HG03378 (cell line): ENCODE data around the gene MRPL42.
A peak's percentile ranks its signal among the peaks of the same experiment; 100 is the strongest.
"Not testable (repeated sequence)": the region's sequence is repeated elsewhere in the genome, so short reads cannot be mapped to it uniquely, and the experiment has no call there.

Source experiments
- ATAC-seq: cut with Tn5 transposase; IDR thresholded peaks from one replicate; pipeline ENCODE4 v1.9.1; 2021; ENCODE audit warnings: mild to moderate bottlenecking, moderate library complexity; ENCODE audit not compliant: unreplicated experiment

Gene MRPL42

GRCh38 chr12:93497456-93497855 is 30.1 kb downstream of the MRPL42 start:
- ATAC-seq = no peak

- not testable (repeated sequence) for ATAC-seq
These were observed 31.5 kb downstream of the MRPL42 start for GRCh38 chr12:93498813-93499212.

GRCh38 chr12:93500201-93500600 is 32.9 kb downstream of the MRPL42 start:
- no peak for ATAC-seq

- ATAC-seq = no peak
These were observed 33.4 kb downstream of the MRPL42 start for GRCh38 chr12:93500667-93501066.

GRCh38 chr12:93502802-93503623 is 35.7 kb downstream of the MRPL42 start:
- ATAC-seq = no peak

- ATAC-seq = no peak
These were observed 39.9 kb downstream of the MRPL42 start for GRCh38 chr12:93507165-93507564.

GRCh38 chr12:93509506-93509905 is 42.2 kb downstream of the MRPL42 start:
- ATAC-seq = no peak

GRCh38 chr12:93514853-93515252 is 47.5 kb downstream of the MRPL42 start:
- ATAC-seq = no peak

- ATAC-seq = no peak
These were observed 51.4 kb downstream of the MRPL42 start for GRCh38 chr12:93518725-93519124.

GRCh38 chr12:93519859-93520258 is 52.5 kb downstream of the MRPL42 start:
- ATAC-seq = no peak

- no peak for ATAC-seq
These were observed 53.1 kb downstream of the MRPL42 start for GRCh38 chr12:93520454-93520853.

- ATAC-seq = no peak
These were observed 54.1 kb downstream of the MRPL42 start for GRCh38 chr12:93521225-93522080.

- no peak for ATAC-seq
These were observed 57.2 kb downstream of the MRPL42 start for GRCh38 chr12:93524386-93525133.

- ATAC-seq = no peak
These were observed 59.6 kb downstream of the MRPL42 start for GRCh38 chr12:93526786-93527428.

- no peak for ATAC-seq
These were observed 63.0 kb downstream of the MRPL42 start for GRCh38 chr12:93530358-93530757.

- ATAC-seq = no peak
These were observed 66.0 kb downstream of the MRPL42 start for GRCh38 chr12:93533310-93533709.

GRCh38 chr12:93536111-93536765 is 68.9 kb downstream of the MRPL42 start:
- peak; percentile 27 for ATAC-seq

GRCh38 chr12:93536766-93537488 is 69.6 kb downstream of the MRPL42 start:
- peak; percentile 89 for ATAC-seq

- no peak for ATAC-seq
These were observed 70.5 kb downstream of the MRPL42 start for GRCh38 chr12:93537769-93538168.

GRCh38 chr12:93539821-93540220 is 72.5 kb downstream of the MRPL42 start:
- no peak for ATAC-seq
